Stimulated activated naive CD4-positive, alpha-beta T cell treated with Interleukin-2 at 50 U/mL for 16 hours (primary cell): Measurements from ENCODE around the gene ECM2.
"Not testable (repeated sequence)": the region's sequence is repeated elsewhere in the genome, so short reads cannot be mapped to it uniquely, and the experiment has no call there.

Experiments used
- DNase-seq: peaks from one replicate; lab custom pipeline; 2025; lab: John Stamatoyannopoulos, UW

ECM2 gene

GRCh38 chr9:92535940-92536850 is at the start of gene ECM2:
Gene ECM2 (minus strand): TSS chr9:92535990. CDS start chr9:92522866, 13,124 bp downstream.
- no peak for DNase-seq

GRCh38 chr9:92576175-92576574 is 40.4 kb upstream of the ECM2 start:
- no peak for DNase-seq

GRCh38 chr9:92573612-92574011 is 37.8 kb upstream of the ECM2 start:
- not testable (repeated sequence) for DNase-seq

- not testable (repeated sequence) for DNase-seq
Measured at GRCh38 chr9:92571871-92572270, 36.1 kb upstream of the ECM2 start.

GRCh38 chr9:92564982-92565381 is 29.2 kb upstream of the ECM2 start:
- DNase-seq = no peak

- no peak for DNase-seq
Measured at GRCh38 chr9:92564504-92564903, 28.7 kb upstream of the ECM2 start.

GRCh38 chr9:92563116-92564100 is 27.6 kb upstream of the ECM2 start:
- no peak for DNase-seq

- DNase-seq = no peak
Measured at GRCh38 chr9:92562461-92562967, 26.7 kb upstream of the ECM2 start.

- DNase-seq = no peak
Measured at GRCh38 chr9:92561374-92562330, 25.9 kb upstream of the ECM2 start.

- DNase-seq = no peak
Measured at GRCh38 chr9:92558612-92559374, 23.0 kb upstream of the ECM2 start.

- no peak for DNase-seq
Measured at GRCh38 chr9:92550765-92551164, 15.0 kb upstream of the ECM2 start.

- no peak for DNase-seq
Measured at GRCh38 chr9:92547356-92547755, 11.6 kb upstream of the ECM2 start.

- no peak for DNase-seq
Measured at GRCh38 chr9:92545002-92545510, 9.3 kb upstream of the ECM2 start.

GRCh38 chr9:92543972-92544371 is 8.2 kb upstream of the ECM2 start:
- no peak for DNase-seq

GRCh38 chr9:92538541-92538940 is 2.8 kb upstream of the ECM2 start:
- DNase-seq = no peak

- no peak for DNase-seq
Measured at GRCh38 chr9:92534674-92535073, 1.1 kb downstream of the ECM2 start.

- DNase-seq = no peak
Measured at GRCh38 chr9:92534204-92534603, 1.6 kb downstream of the ECM2 start.

GRCh38 chr9:92530893-92531292 is 4.9 kb downstream of the ECM2 start:
- no peak for DNase-seq

GRCh38 chr9:92529124-92529523 is 6.7 kb downstream of the ECM2 start:
- DNase-seq = no peak

GRCh38 chr9:92528522-92528849 is 7.3 kb downstream of the ECM2 start:
- no peak for DNase-seq
